HPDE6-E6E7 (cell line): ENCODE results near the gene ROR1.

ENCODE experiments used
- DNase-seq: peaks from one replicate; pipeline ENCODE4 v3.0.0; 2011; ENCODE audit warnings: missing footprints; ENCODE audit errors: extremely low spot score

ROR1 gene

DNA sequence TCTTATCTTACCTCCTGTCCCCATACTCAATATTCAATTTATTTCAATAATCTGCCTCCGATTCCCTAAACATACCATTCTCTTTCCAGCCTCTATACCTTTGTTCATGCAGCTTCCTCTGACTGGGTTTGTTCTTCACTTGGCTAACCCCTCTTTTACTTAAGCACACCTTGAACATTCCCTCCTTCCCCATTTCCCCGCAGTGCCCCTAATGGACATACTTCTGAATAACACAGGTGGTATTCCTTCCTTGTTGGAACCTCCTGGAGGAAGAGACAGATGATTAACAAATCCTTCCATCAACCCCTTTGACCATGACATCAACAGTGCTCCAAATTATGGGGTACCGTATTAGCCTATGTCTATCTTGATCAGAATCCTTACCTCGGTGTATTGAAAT lies 239.6 kb downstream of the ROR1 start:
- DNase-seq = no peak

DNA sequence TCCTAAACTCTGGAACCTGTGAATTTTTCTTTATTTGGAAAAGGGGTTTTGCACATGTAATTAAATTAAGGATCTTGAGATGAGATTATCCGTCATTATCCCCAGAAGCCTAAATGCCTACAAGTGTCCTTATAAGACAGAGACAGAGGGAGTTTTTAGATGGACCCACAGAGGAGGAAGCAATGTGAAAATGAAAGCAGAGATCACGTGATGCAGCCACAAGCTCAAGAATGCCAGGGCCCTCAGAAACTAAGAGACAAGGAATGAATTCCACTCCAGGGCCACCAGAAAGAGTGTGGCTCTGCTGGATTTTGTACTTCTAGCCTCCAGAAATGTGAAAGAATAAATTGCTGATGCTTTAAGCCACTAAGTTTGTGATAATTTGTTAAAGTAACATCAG lies 246.0 kb downstream of the ROR1 start:
- no peak for DNase-seq

DNA sequence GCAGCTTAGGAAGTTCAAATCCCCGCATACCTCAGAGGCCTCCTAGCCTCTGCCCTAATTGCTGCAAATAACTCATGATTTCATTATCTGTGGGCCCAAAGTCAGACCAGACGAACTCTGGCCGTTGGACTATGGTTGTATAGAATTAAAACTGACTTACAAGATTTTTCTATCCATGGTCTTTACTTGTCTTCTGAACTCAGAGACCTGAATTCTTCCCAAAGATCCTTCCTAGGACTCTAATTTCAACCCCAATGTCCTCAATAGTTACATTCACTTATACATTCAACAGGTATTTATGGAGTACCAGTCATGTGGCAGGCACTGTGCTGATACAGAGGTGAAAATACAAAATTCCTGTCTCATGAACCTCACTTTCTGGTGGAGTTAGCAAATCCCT lies 247.2 kb downstream of the ROR1 start:
- no peak for DNase-seq

DNA sequence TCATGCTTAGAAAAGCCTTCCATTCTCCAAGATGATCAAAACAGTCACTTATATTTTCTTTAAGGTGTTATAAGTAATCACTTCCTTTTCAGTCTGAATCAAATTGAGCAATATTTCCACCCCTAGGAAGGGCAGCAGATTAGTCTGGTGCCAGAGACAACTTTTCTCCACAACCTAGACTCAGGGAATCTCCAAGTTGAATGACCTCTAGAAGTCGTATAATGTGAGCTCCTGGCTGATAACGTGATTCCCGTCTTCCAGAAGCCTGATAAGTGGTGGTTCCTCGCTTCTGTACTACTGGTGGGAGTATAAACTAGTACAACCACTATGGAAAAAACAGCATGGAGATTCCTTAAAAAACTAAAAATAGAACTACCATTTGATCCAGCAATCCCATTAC lies 251.2 kb downstream of the ROR1 start:
- no peak for DNase-seq

GRCh38 chr1:64029037-64029436 lies 255.2 kb downstream of the ROR1 start:
- no peak for DNase-seq

GRCh38 chr1:64030411-64030810 lies 256.6 kb downstream of the ROR1 start:
- DNase-seq = no peak

DNA sequence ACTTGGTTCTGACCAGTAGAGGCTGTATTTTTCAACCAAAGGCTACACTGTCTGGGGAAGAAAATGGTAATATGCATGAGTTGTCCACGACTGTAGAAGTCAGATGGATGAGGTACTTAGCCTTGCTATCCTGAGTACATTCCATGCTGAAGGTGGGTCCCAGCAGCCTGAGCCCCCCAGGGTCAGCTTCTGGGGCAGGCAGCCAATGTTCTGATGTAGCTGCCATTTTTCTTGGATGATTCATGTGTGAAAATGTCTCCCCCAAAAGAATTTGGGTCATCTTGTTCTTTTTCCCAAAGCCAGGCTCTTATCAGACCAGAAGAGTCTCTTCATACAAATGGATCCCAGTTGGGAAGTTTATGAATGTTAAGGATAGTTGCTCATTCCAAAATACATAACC lies 257.4 kb downstream of the ROR1 start:
- no peak for DNase-seq

DNA sequence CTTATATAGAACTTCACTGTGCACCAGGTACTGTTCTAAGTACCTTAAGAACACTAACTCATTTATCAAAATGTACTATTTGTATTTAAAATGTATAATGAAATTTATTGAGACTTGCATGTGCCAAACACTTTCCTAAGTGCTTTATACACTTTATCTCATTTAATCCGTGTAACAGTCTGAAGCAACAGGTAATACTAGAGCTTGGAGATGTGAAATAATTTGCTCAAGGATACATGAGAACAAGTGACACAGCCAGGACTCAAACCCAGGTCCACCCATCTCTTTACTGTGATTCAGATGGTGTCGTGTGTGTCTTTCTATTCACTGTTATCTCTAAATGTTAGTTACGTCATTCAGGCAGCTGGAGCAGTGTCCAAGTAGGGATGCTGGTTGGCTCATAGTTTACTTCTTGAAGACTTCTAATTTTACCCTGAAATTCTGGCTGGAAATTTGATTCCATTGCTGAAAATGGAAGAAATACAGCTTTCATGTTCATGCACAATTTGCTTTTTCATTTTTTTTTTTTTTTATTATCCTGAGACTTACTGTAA lies 259.9 kb downstream of the ROR1 start:
- DNase-seq = no peak

DNA sequence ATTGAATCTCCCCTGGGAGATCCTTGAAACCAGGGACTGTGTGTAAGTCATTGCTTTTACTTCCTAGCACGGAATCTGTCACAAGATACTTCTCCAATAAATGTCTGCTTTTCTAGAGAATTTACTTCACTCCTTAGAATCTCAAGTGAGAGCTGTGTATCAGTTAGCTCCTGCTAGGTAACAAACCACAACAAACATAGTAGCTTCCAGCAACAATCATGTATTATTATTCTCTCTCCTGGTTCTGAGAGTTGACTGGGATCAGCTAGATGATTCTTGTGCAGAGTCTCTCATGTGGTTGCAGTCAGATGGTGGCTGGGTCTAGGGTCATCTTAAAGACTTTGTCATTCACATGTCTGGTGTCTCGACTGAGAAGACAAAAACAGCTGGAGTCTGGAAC lies 262.7 kb downstream of the ROR1 start:
- no peak for DNase-seq

DNA sequence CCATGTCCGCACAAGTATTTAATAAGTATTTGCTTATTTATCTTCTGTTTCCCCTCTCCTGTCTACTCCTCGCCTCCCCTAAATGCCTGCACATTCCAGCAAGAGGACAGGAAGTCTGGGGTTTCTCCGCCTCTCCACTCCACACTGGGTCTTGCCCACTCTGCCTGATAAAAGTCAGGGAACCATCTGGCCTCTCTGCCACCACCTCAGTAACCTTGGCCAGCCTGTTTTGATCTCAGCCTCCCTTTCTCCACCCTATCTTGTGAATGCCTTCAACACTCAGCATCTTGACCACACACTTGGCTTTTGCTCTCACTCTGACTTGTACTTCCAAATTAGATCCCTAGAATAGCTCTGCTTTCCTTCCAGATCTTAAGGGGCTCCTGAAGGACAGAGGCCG lies 264.3 kb downstream of the ROR1 start:
- no peak for DNase-seq

DNA sequence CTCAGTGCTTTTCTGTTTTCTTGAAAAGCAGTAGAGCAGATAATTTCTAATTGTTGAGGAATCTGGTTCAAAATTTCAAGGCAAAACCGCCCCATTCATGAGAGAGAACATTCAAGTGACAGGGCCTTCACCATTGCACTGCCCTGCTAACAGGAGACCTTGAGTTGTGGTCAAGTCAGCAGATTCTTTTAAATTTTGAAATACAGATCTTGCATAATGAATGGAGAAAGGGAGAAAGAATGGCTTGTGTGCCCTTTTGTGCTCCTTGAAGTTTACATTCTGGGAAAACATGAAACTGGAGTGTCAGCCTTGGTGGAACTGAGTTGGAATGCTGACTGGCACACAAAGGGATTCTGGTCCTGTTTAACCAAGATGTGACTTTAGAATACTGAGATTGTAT lies 265.1 kb downstream of the ROR1 start:
- DNase-seq = no peak

- peak; percentile 53 for DNase-seq
Observed at GRCh38 chr1:64039390-64039926, 265.6 kb downstream of the ROR1 start.

DNA sequence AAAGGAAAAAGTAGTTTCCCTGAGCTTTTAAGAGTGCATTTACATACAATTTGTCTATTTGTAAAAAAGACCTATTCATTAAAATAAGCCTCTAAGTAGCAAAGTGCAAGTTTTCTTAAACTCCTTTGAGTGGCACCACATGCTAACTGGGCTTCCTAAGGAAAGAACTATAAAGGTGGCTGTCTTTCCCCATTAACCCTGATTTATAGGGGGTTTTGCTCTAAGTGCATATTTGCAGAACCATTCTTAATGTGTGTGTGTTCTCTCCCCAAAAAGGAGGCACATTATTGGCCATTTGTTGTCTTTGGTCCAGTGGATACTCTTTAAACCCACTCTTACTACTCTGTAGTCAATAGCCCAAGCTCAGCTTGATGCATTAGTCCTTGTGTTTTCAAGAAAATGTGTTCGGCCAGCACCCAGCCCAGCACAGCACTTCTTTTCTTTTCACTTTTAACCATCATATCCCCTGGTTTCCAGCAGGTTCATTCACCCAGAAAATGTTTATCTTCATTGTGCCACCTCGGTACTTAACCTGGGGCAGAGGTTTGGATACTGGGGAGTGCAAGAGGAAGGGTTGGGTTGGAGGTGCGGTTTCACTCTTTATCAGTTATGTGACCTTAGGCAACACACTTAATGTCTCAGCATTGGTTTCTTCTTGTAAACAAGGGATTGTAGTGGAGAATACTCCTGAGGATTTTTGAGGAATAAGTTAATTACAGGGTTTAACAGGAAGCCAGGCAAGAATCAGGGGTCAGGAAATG lies 267.7 kb downstream of the ROR1 start:
- no peak for DNase-seq

DNA sequence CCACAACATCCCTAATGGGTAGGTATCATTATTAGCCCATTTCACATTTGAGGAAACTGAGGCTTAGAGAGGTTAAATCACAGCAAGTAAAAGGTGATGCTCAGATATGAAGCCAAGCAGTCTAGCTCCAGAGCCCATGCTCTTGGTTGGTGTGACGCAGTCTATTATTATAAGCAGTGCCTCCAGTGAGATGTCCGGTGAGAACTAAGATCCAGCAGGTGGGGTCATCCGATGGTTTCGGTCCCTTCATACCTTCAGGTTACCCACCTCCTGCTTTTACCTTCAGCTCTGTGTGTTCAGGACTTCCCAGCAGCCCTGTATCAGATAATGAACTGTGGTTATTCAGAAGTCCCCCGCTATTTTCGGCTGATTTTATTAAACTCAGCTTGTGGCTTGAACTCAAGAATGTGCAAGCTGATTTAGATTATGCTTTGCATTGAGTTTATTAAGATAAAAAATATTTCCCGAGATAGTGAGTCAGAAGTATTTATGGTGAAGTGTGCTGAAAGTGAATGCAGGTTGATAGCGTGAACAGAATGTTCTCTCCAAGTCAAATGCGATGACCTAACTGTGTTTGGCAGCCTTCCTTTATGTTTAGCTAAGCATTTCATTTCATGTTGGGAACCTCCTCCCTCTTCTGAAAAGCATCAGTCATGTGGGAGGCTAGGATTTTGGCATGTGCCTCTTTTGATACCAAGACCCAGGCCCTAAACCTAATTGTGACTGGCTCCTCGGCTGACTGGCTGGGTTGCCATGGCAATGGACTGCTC lies 268.7 kb downstream of the ROR1 start:
- peak; percentile 37 for DNase-seq

- DNase-seq = no peak
Observed at GRCh38 chr1:64043288-64043687, 269.5 kb downstream of the ROR1 start.

DNA sequence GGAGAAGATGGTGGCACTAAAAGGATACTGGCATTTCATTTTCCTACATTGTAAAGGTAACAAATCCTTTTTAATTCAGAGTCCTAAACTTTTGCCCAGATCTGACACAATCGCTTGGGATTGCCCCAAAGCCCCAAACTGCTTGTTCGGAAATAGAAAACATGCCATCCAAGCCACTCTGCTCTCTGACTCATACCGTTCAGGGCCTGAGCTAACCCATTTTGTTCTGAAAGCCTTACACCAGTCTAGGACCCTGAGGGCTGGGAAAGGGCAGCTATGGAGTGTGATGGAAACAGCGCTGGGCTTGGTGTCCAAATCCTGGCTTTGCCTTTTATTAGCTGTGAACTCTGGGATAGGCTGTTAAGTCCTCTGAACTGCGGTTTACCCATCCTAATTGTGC lies 270.2 kb downstream of the ROR1 start:
- no peak for DNase-seq

- no peak for DNase-seq
Observed at GRCh38 chr1:64046243-64046642, 272.4 kb downstream of the ROR1 start.

DNA sequence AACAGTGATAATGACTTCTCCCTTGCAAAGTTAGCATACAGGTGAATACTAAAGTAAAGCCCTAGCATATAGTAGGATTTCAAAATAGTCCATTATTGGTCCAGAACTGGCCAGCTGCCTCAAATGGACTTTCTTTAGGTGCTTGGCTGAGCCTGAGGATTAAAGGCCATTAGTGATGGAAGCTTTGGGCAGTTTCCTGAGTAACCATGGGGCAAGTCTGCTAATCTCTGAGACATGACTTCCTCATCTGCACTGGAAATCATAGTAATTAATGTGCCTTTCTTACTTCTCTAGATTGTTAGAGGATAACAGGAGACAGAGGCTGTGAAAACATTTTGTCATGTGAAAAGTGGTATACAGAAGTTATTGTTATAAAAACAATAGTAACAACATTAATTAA lies 273.1 kb downstream of the ROR1 start:
- DNase-seq = no peak

GRCh38 chr1:64047549-64047996 lies 273.8 kb downstream of the ROR1 start:
- DNase-seq = no peak

- DNase-seq = no peak
Observed at GRCh38 chr1:64049900-64050540, 276.2 kb downstream of the ROR1 start.

DNA sequence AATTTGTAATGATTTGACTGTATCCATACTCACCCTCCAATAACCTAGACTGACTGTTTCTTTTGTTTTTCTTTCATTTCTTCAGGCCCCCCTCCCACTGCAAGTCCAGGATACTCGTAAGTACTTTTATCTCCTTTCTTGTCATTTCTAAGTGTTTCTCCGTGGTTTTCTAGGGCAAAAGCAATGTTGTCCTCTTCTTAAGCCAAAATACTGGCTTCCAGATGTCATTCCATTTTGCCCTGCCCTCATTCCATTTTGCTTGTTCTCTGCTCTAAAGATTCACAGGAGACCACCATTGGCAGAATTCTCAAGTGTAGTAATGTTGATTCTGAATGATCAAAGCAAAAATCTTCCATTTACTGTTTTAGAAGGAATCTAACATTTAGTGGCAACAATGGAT lies 276.8 kb downstream of the ROR1 start:
- no peak for DNase-seq

- DNase-seq = no peak
Observed at GRCh38 chr1:64051796-64052195, 278.0 kb downstream of the ROR1 start.
